HepG2 (cell line): ENCODE results near the gene MORF4L2. TPM values are rescaled to one million over a fixed set of nuclear protein-coding genes. Genes with fewer than 3 reads are reported as not detected.
A peak's percentile ranks its signal among the peaks of the same experiment; 100 is the strongest.

Experiments used
- ATAC-seq: fragments of 200-7000 bp; cut with Tn5 transposase; 3 replicates; pipeline ENCODE4 v1.9.1; 2020; ENCODE audit warnings: mild to moderate bottlenecking, moderate library complexity
- BruUV-seq: library from RNA; stranded (reverse); fragments of 400-500 nt; replicated peaks from 2 replicates; lab custom pipeline; 2021; lab: Mats Ljungman, UMichigan
- CTCF ChIA-PET: fragments of 300-600 bp; formaldehyde crosslinking; extraction: SDS; loops from one replicate; lab custom pipeline; 2021; ENCODE audit warnings: low total read pairs, inconsistent platforms, low intra/inter-chr PET ratio; lab: Yijun Ruan, JAX
- POLR2A ChIA-PET: fragments of 350-600 bp; sonication (Branson Sonifier 250); formaldehyde crosslinking; loops from one replicate; lab custom pipeline; 2020; ENCODE audit warnings: antibody characterized with exemption, inconsistent platforms; lab: Yijun Ruan, JAX
- DNase-seq: peaks from one replicate; pipeline ENCODE4 v3.0.0-alpha.2; 2015; ENCODE audit warnings: low spot score
- FAIRE-seq: peaks from 3 replicates; lab custom pipeline; 2011; peaks lifted over from hg19 to GRCh38; lab: Jason Lieb, UNC
- H2AFZ ChIP-seq: one replicate; pipeline ENCODE4 v1.6.1; 2011; ENCODE audit warnings: low read length, inconsistent platforms
- H3K27ac ChIP-seq: fragments of 300-600 bp; 3 replicates; pipeline ENCODE4 v1.8.0; 2011; ENCODE audit warnings: mixed run types, mild to moderate bottlenecking, mixed read lengths, low read length, inconsistent platforms; ENCODE audit not compliant: insufficient read depth; ENCODE audit errors: extremely low read length
- H3K27me3 ChIP-seq, 2 experiments: fragments of 200-600 bp in 1 of 2; 2 replicates in 1 of 2; 3 replicates in 1 of 2; pipeline versions ENCODE4 v1.6.0 to v1.8.0; 2011; ENCODE audit warnings: low read length in 2 of 2, mild to moderate bottlenecking in 2 of 2, moderate library complexity in 2 of 2, inconsistent platforms in 1 of 2; ENCODE audit not compliant: insufficient read depth in 2 of 2, control insufficient read depth in 1 of 2
- H3K36me3 ChIP-seq, 2 experiments: fragments of 200-600 bp in 1 of 2; replicated peaks in 1 of 2; 2 replicates in 1 of 2; 3 replicates in 1 of 2; pipeline versions ENCODE4 v1.5.1 to v1.8.0; 2011; ENCODE audit warnings: low read length in 2 of 2, inconsistent platforms in 1 of 2; ENCODE audit not compliant: insufficient read depth in 2 of 2, control insufficient read depth in 1 of 2
- H3K4me1 ChIP-seq: 2 replicates; pipeline ENCODE4 v1.5.1; 2012; ENCODE audit warnings: low read length, inconsistent platforms; ENCODE audit not compliant: insufficient read depth
- H3K4me2 ChIP-seq: 2 replicates; pipeline ENCODE4 v1.6.0; 2011; ENCODE audit warnings: low read depth, low read length, inconsistent platforms
- H3K4me3 ChIP-seq, 3 experiments: fragments of 200-600 bp in 1 of 3; sonication (generic), shearing (Covaris generic) in 1 of 3; replicated peaks in 1 of 3; 2 replicates each; pipeline ENCODE4 v1.5.1; 2011 to 2016; ENCODE audit warnings: low read length in 3 of 3, inconsistent platforms in 2 of 3, low read depth in 2 of 3, mild to moderate bottlenecking in 2 of 3, control low read depth in 1 of 3, mixed read lengths in 1 of 3; ENCODE audit not compliant: insufficient read depth in 1 of 3
- H3K79me2 ChIP-seq: one replicate; pipeline ENCODE4 v1.6.1; 2011; ENCODE audit warnings: low read length, inconsistent platforms; ENCODE audit not compliant: insufficient read depth
- H3K9ac ChIP-seq: 2 replicates; pipeline ENCODE4 v1.6.0; 2011; ENCODE audit warnings: mild to moderate bottlenecking, low read depth, low read length, inconsistent platforms; ENCODE audit not compliant: insufficient read depth
- H3K9me3 ChIP-seq: 2 replicates; pipeline ENCODE4 v1.5.1; 2012; ENCODE audit warnings: mild to moderate bottlenecking, low read length
- H4K20me1 ChIP-seq: 2 replicates; pipeline ENCODE4 v1.6.0; 2011; ENCODE audit warnings: inconsistent platforms, mild to moderate bottlenecking, low read length, moderate library complexity; ENCODE audit not compliant: insufficient read depth
- CBFB ChIP-seq: sonication (generic); formaldehyde crosslinking; IDR thresholded peaks from 2 replicates; pipeline ENCODE4 v1.4.0; 2020; ENCODE audit warnings: missing genetic modification reagents
- HMGXB4 ChIP-seq, 2 experiments: sonication (generic) in 1 of 2; formaldehyde crosslinking in 1 of 2; IDR thresholded peaks; 2 replicates each; pipeline versions ENCODE4 v1.4.0 to v1.6.1; 2018 to 2020; ENCODE audit warnings: missing genetic modification reagents in 2 of 2, borderline replicate concordance in 1 of 2, low read depth in 1 of 2, mild to moderate bottlenecking in 1 of 2, missing biosample characterization in 1 of 2
- HNRNPK ChIP-seq: fragments of 200-400 bp; formaldehyde crosslinking; IDR thresholded peaks from 2 replicates; pipeline ENCODE4 v1.6.1; 2018; ENCODE audit warnings: low read length, low read depth, moderate library complexity, mild to moderate bottlenecking; ENCODE audit not compliant: poor library complexity, severe bottlenecking
- KMT2A ChIP-seq: sonication (generic); formaldehyde crosslinking; IDR thresholded peaks from 2 replicates; pipeline ENCODE4 v1.4.0; 2020; ENCODE audit warnings: missing genetic modification reagents
- NFKB2 ChIP-seq: sonication (generic); formaldehyde crosslinking; IDR thresholded peaks from 2 replicates; pipeline ENCODE4 v1.4.0; 2020; ENCODE audit warnings: missing genetic modification reagents, borderline replicate concordance
- NR2C2 ChIP-seq: sonication (generic); formaldehyde crosslinking; IDR thresholded peaks from 2 replicates; pipeline ENCODE4 v1.4.0; 2020; ENCODE audit warnings: missing genetic modification reagents, mild to moderate bottlenecking, moderate library complexity, borderline replicate concordance
- RBFOX2 ChIP-seq: fragments of 200-400 bp; formaldehyde crosslinking; IDR thresholded peaks from 2 replicates; pipeline ENCODE4 v1.6.1; 2017; ENCODE audit warnings: low read depth, mild to moderate bottlenecking, low read length
- TRIM22 ChIP-seq: fragments of 450-650 bp; IDR thresholded peaks from 2 replicates; pipeline ENCODE4 v1.6.1; 2017
- WGBS: methylation state at CpG from one replicate; pipeline ENCODE4 v1.1.6; 2017; ENCODE audit warnings: low lambda C conversion rate; 5-methylcytosine and 5-hydroxymethylcytosine counted together
- in situ Hi-C: cut with HindIII; loops from 2 replicates; pipeline ENCODE4 v1.10.0; 2017; ENCODE audit warnings: low pct_unique_long_range_greater_than_20kb; ENCODE audit not compliant: extremely low pct_ligation_motif_present
- intact Hi-C: fragments of 100-400 bp; cut with micrococcal nuclease; formaldehyde crosslinking; loops from one replicate; pipeline ENCODE4 v1.10.0; 2022; ENCODE audit not compliant: unreplicated experiment
- polyA plus RNA-seq, 8 experiments: library from polyadenylated mRNA; depleted of rRNA in 3 of 8; stranded (reverse) in 7 of 8; unstranded in 1 of 8; fragments of >200 nt; fragmentation: Illumina TruSeq in 4 of 8; extraction: Trizol in 4 of 8; gene quantifications; 2 replicates each; pipeline versions ENCODE4 v1.2.1 to v1.2.3, GENCODE V29; 2011 to 2016; ENCODE audit warnings: low read depth in 4 of 8, missing spikeins in 1 of 8, mixed read lengths in 1 of 8; ENCODE audit not compliant: insufficient read depth in 1 of 8
- total RNA-seq, 5 experiments: library from RNA; depleted of rRNA; stranded (reverse); fragments of >200 nt; fragmentation: Illumina TruSeq; extraction: Trizol; gene quantifications; 2 replicates each; pipeline ENCODE4 v1.2.3, GENCODE V29; 2016; ENCODE audit warnings: low read depth in 1 of 5

The MORF4L2 gene
- total and polyA plus RNA-seq, 2 of the 13 experiments (the other 11 are each of a cell fraction or from before 2014, with no cell fraction given): 358 to 469 TPM

GRCh38 chrX:103687073-103687695 lies 685 bp upstream of the MORF4L2 start (continued):
- TF ChIP-seq HMGXB4 (CRISPR knock-in tag; IDR thresholded peaks at IDR 0.05; ENCODE audit: borderline replicate concordance in 1 of 2, low read depth in 1 of 2) (peak in 1 of 2 experiments; percentile 17; a peak in 3 of 4 replicates), NR2C2 (CRISPR knock-in tag) (peak; percentile 84), CBFB (CRISPR knock-in tag) (0 out of 2 replicates have a peak, but pooled peaks have one; percentile 24), NFKB2 (CRISPR knock-in tag) (peak; percentile 54; the same call in 1 of the 2 replicates), KMT2A (CRISPR knock-in tag) (no peak)
- TF ChIP-seq, all 625 proteins: peak for 79

- Histone ChIP-seq H3K27me3 (no peaks in the 10 kb centered on the region; a peak in 1 of 5 replicates), H3K27ac (peak overlapping the region; percentile 98), H3K4me3 (peak overlapping the region; percentile 73 to 91 (median 78); a peak in 5 of 6 replicates), H3K9me3 (no peaks in the 10 kb centered on the region), H3K9ac (peak overlapping the region; percentile 99), H3K79me2 (peaks cover 29% of the 10 kb centered on the region), H3K4me1 (peaks cover 29% of the 10 kb centered on the region), H2AFZ (no peak overlapping the region), H3K4me2 (peak overlapping the region; percentile 77), H3K36me3 (peaks cover 4 to 12% of the 10 kb centered on the region in 2 experiments; a peak in 3 of 5 replicates), H4K20me1 (peaks cover 13% of the 10 kb centered on the region; the same call in 1 of the 2 replicates)
- ATAC-seq (no peak), FAIRE-seq (no peak), DNase-seq (no peak)
- whole genome bisulfite sequencing: 0% methylated on average over 5 of the region's 5 CpGs
- peak; percentile 17 for TF ChIP-seq HNRNPK
- peak; percentile 17; the same call in 1 of the 2 replicates for TF ChIP-seq RBFOX2
- TF ChIP-seq TRIM22: no peak
- no TSS peak for BruUV-seq
- POLR2A ChIA-PET: interaction anchor here (0.6 to 2.6 kb wide), 5 partner anchors 11 to 121 kb away, joined by 3 to 11 read pairs (median 4); partner anchors contain the start of gene TCEAL1
- in situ Hi-C loops: loop anchor here (25.0 kb wide), 1 partner anchor 477 kb away; the partner anchor contains the start of genes FAM199X and SLC25A53
- intact Hi-C loops: loop anchor here (5.0 kb wide), 3 partner anchors 58 to 153 kb away; partner anchors contain the start of genes TCEAL1 and TCEAL4
- CTCF ChIA-PET: no interaction called here
Observed at GRCh38 chrX:103685396-103685795, 1.1 kb downstream of the MORF4L2 start.
